GM23338 (cell line): ENCODE measurements around the gene CNPPD1.

Source experiments
- CREB1 ChIP-seq: fragments of 250-450 bp; sonication (Bioruptor Pico); IDR thresholded peaks from 2 replicates; pipeline ENCODE4 v1.5.0; 2020; ENCODE audit warnings: low read depth, mild to moderate bottlenecking, moderate library complexity
- CTCF ChIP-seq, 2 experiments: fragments of 200-600 bp in 1 of 2; sonication (generic) in 1 of 2; conservative IDR thresholded peaks; 2 replicates each; pipeline versions ENCODE4 v1.5.1 to v1.6.1; 2016 to 2017; ENCODE audit warnings: antibody characterized with exemption in 2 of 2, low read depth in 2 of 2, mild to moderate bottlenecking in 2 of 2, moderate library complexity in 1 of 2
- EZH2 ChIP-seq: fragments of 200-600 bp; sonication (generic); IDR thresholded peaks from one replicate; pipeline ENCODE4 v1.8.0; 2017; ENCODE audit warnings: antibody characterized with exemption, mild to moderate bottlenecking, low read depth; ENCODE audit not compliant: unreplicated experiment
- EZH2phosphoT487 ChIP-seq: fragments of 200-600 bp; sonication (generic); IDR thresholded peaks from one replicate; pipeline ENCODE4 v1.8.1; 2018; ENCODE audit warnings: antibody characterized with exemption; ENCODE audit not compliant: unreplicated experiment
- JUNB ChIP-seq: IDR thresholded peaks from one replicate; pipeline ENCODE4 v1.6.1; 2016; ENCODE audit warnings: antibody characterized with exemption; ENCODE audit not compliant: unreplicated experiment
- NANOG ChIP-seq: IDR thresholded peaks from 2 replicates; pipeline ENCODE4 v1.6.1; 2016; ENCODE audit warnings: antibody characterized with exemption, borderline replicate concordance
- POLR2AphosphoS5 ChIP-seq: IDR thresholded peaks from 2 replicates; pipeline ENCODE4 v1.6.1; 2016; ENCODE audit warnings: antibody characterized with exemption, low read depth
- REST ChIP-seq: IDR thresholded peaks from one replicate; pipeline ENCODE4 v1.6.1; 2018; ENCODE audit warnings: antibody characterized with exemption; ENCODE audit not compliant: unreplicated experiment
- ZNF114 ChIP-seq: fragments of 250-450 bp; sonication (Bioruptor Pico); IDR thresholded peaks from 2 replicates; pipeline ENCODE4 v1.5.0; 2020; ENCODE audit warnings: mild to moderate bottlenecking, moderate library complexity
- ZNF331 ChIP-seq: fragments of 250-450 bp; sonication (Bioruptor Pico); IDR thresholded peaks from 2 replicates; pipeline ENCODE4 v1.5.0; 2020; ENCODE audit warnings: low read depth, mild to moderate bottlenecking, moderate library complexity
- ZNF462 ChIP-seq: fragments of 250-450 bp; sonication (Bioruptor Pico); IDR thresholded peaks from 2 replicates; pipeline ENCODE4 v1.5.0; 2020; ENCODE audit warnings: mild to moderate bottlenecking, moderate library complexity
- TF ChIP-seq, protein P1 (sequence below): IDR thresholded peaks from 2 replicates; pipeline ENCODE4 v1.6.1; 2016; ENCODE audit warnings: antibody characterized with exemption

DNA sequence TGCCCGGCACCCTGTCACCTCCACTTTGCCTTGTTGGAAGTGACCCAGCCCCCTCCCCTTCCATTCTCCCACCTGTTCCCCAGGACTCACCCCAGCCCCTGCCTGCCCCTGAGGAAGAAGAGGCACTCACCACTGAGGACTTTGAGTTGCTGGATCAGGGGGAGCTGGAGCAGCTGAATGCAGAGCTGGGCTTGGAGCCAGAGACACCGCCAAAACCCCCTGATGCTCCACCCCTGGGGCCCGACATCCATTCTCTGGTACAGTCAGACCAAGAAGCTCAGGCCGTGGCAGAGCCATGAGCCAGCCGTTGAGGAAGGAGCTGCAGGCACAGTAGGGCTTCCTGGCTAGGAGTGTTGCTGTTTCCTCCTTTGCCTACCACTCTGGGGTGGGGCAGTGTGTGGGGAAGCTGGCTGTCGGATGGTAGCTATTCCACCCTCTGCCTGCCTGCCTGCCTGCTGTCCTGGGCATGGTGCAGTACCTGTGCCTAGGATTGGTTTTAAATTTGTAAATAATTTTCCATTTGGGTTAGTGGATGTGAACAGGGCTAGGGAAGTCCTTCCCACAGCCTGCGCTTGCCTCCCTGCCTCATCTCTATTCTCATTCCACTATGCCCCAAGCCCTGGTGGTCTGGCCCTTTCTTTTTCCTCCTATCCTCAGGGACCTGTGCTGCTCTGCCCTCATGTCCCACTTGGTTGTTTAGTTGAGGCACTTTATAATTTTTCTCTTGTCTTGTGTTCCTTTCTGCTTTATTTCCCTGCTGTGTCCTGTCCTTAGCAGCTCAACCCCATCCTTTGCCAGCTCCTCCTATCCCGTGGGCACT, 5.8 kb upstream of the CNPPD1 start:
- no peak for TF ChIP-seq CTCF (conservative IDR thresholded peaks at IDR 0.05; ENCODE audit: low read depth in 2 of 2)
- no peak for TF ChIP-seq POLR2AphosphoS5
- no peak for TF ChIP-seq REST
- TF ChIP-seq EZH2 = no peak
- TF ChIP-seq CREB1 (CRISPR knock-in tag) = no peak
- TF ChIP-seq ZNF331 = no peak
- no peak for TF ChIP-seq EZH2phosphoT487
- no peak for TF ChIP-seq ZNF462
- no peak for TF ChIP-seq ZNF114 (CRISPR knock-in tag)
- no peak for TF ChIP-seq JUNB
- no peak for TF ChIP-seq NANOG
- TF ChIP-seq, protein P1, sequence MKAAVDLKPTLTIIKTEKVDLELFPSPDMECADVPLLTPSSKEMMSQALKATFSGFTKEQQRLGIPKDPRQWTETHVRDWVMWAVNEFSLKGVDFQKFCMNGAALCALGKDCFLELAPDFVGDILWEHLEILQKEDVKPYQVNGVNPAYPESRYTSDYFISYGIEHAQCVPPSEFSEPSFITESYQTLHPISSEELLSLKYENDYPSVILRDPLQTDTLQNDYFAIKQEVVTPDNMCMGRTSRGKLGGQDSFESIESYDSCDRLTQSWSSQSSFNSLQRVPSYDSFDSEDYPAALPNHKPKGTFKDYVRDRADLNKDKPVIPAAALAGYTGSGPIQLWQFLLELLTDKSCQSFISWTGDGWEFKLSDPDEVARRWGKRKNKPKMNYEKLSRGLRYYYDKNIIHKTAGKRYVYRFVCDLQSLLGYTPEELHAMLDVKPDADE = no peak
